ENCODE data around the gene HYDIN.

- TF ChIP-seq GATA3 (IDR thresholded peaks at IDR 0.05; ENCODE audit: borderline replicate concordance) = no peak
- no peak for TF ChIP-seq RNF2 (IDR thresholded peaks at IDR 0.05; ENCODE audit: borderline replicate concordance, low read depth)
- TF ChIP-seq, protein P1, sequence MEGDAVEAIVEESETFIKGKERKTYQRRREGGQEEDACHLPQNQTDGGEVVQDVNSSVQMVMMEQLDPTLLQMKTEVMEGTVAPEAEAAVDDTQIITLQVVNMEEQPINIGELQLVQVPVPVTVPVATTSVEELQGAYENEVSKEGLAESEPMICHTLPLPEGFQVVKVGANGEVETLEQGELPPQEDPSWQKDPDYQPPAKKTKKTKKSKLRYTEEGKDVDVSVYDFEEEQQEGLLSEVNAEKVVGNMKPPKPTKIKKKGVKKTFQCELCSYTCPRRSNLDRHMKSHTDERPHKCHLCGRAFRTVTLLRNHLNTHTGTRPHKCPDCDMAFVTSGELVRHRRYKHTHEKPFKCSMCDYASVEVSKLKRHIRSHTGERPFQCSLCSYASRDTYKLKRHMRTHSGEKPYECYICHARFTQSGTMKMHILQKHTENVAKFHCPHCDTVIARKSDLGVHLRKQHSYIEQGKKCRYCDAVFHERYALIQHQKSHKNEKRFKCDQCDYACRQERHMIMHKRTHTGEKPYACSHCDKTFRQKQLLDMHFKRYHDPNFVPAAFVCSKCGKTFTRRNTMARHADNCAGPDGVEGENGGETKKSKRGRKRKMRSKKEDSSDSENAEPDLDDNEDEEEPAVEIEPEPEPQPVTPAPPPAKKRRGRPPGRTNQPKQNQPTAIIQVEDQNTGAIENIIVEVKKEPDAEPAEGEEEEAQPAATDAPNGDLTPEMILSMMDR (IDR thresholded peaks at IDR 0.05) = no peak
- no peak for TF ChIP-seq JUNB (IDR thresholded peaks at IDR 0.05)
- TF ChIP-seq POLR2A (IDR thresholded peaks at IDR 0.05; ENCODE audit: low read length) = no peak
- TF ChIP-seq CBX2 (IDR thresholded peaks at IDR 0.05; ENCODE audit: borderline replicate concordance, low read depth) = no peak
- no peak for TF ChIP-seq CHD4 (IDR thresholded peaks at IDR 0.05; ENCODE audit: borderline replicate concordance)
- no peak for TF ChIP-seq RFX5 (IDR thresholded peaks at IDR 0.05)
- no peak for TF ChIP-seq BHLHE40 (IDR thresholded peaks at IDR 0.05; ENCODE audit: low read depth, low read length)
- TF ChIP-seq HDAC2 (IDR thresholded peaks at IDR 0.05) = no peak
- TF ChIP-seq EP300 (IDR thresholded peaks at IDR 0.05) = no peak
Measured at GRCh38 chr16:70781800-70782199, 448.7 kb downstream of the HYDIN start.

All from A549 (cell line).